ENCODE measurements around the gene FKBP11.
A peak's percentile ranks its signal among the peaks of the same experiment; 100 is the strongest.

The FKBP11 gene

GRCh38 chr12:48890657-48891418, 34.5 kb downstream of the FKBP11 start:
- peak; percentile 86 for TF ChIP-seq CTCF (IDR thresholded peaks at IDR 0.05; ENCODE audit: poor library complexity, severe bottlenecking)
- ATAC-seq (ENCODE audit: low read depth) = peak; percentile 94
- no peak overlapping the region for H3K27ac ChIP-seq (ENCODE audit: poor library complexity, severe bottlenecking)

GRCh38 chr12:48889679-48890078, 35.6 kb downstream of the FKBP11 start:
- peaks cover 15% of the 10 kb centered on the region for H3K27me3 ChIP-seq (ENCODE audit: insufficient read depth, poor library complexity, severe bottlenecking)
- H3K27ac ChIP-seq (ENCODE audit: poor library complexity, severe bottlenecking) = no peak overlapping the region
- peaks cover 3% of the 10 kb centered on the region for H3K4me1 ChIP-seq (ENCODE audit: insufficient read depth, poor library complexity, severe bottlenecking)
- DNase-seq (ENCODE audit: low spot score) (no peak), ATAC-seq (ENCODE audit: low read depth) (no peak)
- no peaks in the 10 kb centered on the region for H3K36me3 ChIP-seq (ENCODE audit: low read depth)
- TF ChIP-seq CTCF (IDR thresholded peaks at IDR 0.05; ENCODE audit: poor library complexity, severe bottlenecking) = no peak
- H3K9me3 ChIP-seq (ENCODE audit: severe bottlenecking) = no peaks in the 10 kb centered on the region
- H3K4me3 ChIP-seq (ENCODE audit: severe bottlenecking) = no peak overlapping the region

More at GRCh38 chr12:48890657-48891418, 34.5 kb downstream of the FKBP11 start:
- H3K4me3 ChIP-seq (ENCODE audit: severe bottlenecking) = no peak overlapping the region
- no peaks in the 10 kb centered on the region for H3K9me3 ChIP-seq (ENCODE audit: severe bottlenecking)
- peaks cover 15% of the 10 kb centered on the region for H3K27me3 ChIP-seq (ENCODE audit: insufficient read depth, poor library complexity, severe bottlenecking)
- no peaks in the 10 kb centered on the region for H3K36me3 ChIP-seq (ENCODE audit: low read depth)
- no peak for DNase-seq (ENCODE audit: low spot score)
- peaks cover 3% of the 10 kb centered on the region for H3K4me1 ChIP-seq (ENCODE audit: insufficient read depth, poor library complexity, severe bottlenecking)

GRCh38 chr12:48883305-48884161, 41.8 kb downstream of the FKBP11 start:
- H3K27me3 ChIP-seq (ENCODE audit: insufficient read depth, poor library complexity, severe bottlenecking) = peaks cover 11% of the 10 kb centered on the region
- H3K9me3 ChIP-seq (ENCODE audit: severe bottlenecking) = no peaks in the 10 kb centered on the region
- peaks cover 5% of the 10 kb centered on the region for H3K4me1 ChIP-seq (ENCODE audit: insufficient read depth, poor library complexity, severe bottlenecking)
- TF ChIP-seq CTCF (IDR thresholded peaks at IDR 0.05; ENCODE audit: poor library complexity, severe bottlenecking) = no peak
- no peak overlapping the region for H3K4me3 ChIP-seq (ENCODE audit: severe bottlenecking)
- no peak for DNase-seq (ENCODE audit: low spot score)
- H3K27ac ChIP-seq (ENCODE audit: poor library complexity, severe bottlenecking) = no peak overlapping the region
- H3K36me3 ChIP-seq (ENCODE audit: low read depth) = no peaks in the 10 kb centered on the region
- no peak for ATAC-seq (ENCODE audit: low read depth)

- DNase-seq (ENCODE audit: low spot score) (no peak), ATAC-seq (ENCODE audit: low read depth) (no peak)
- Histone ChIP-seq H3K4me3 (ENCODE audit: severe bottlenecking) (no peak overlapping the region), H3K27me3 (ENCODE audit: insufficient read depth, poor library complexity, severe bottlenecking) (peaks cover 11% of the 10 kb centered on the region), H3K9me3 (ENCODE audit: severe bottlenecking) (no peaks in the 10 kb centered on the region), H3K36me3 (ENCODE audit: low read depth) (no peaks in the 10 kb centered on the region), H3K4me1 (ENCODE audit: insufficient read depth, poor library complexity, severe bottlenecking) (peaks cover 5% of the 10 kb centered on the region), H3K27ac (ENCODE audit: poor library complexity, severe bottlenecking) (no peak overlapping the region)
- TF ChIP-seq CTCF (IDR thresholded peaks at IDR 0.05; ENCODE audit: poor library complexity, severe bottlenecking) = no peak
Measured at GRCh38 chr12:48882972-48883304, 42.4 kb downstream of the FKBP11 start.

All from RWPE2 (cell line).